Hepatocyte (in vitro differentiated cells): ENCODE data around the gene CFH. TPM values are rescaled to one million over a fixed set of nuclear protein-coding genes. Genes with fewer than 3 reads are reported as not detected.

ENCODE experiments used
- DNase-seq: peaks from one replicate; pipeline ENCODE4 v3.0.0-alpha.2; 2016; ENCODE audit warnings: low spot score
- H2AFZ ChIP-seq: fragments of 200-600 bp; sonication (generic); 2 replicates; pipeline ENCODE4 v1.6.0; 2016; ENCODE audit warnings: antibody characterized with exemption, mild to moderate bottlenecking
- H3K27ac ChIP-seq: fragments of 200-600 bp; sonication (generic); 2 replicates; pipeline ENCODE4 v1.5.1; 2016; ENCODE audit warnings: mild to moderate bottlenecking
- H3K27me3 ChIP-seq: fragments of 200-600 bp; sonication (generic); 2 replicates; pipeline ENCODE4 v1.6.1; 2016
- H3K36me3 ChIP-seq: fragments of 200-600 bp; sonication (generic); replicated peaks from 2 replicates; pipeline ENCODE4 v1.5.1; 2016; ENCODE audit warnings: low read depth; ENCODE audit not compliant: insufficient read depth
- H3K4me1 ChIP-seq: fragments of 200-600 bp; sonication (generic); 2 replicates; pipeline ENCODE4 v1.5.1; 2016; ENCODE audit warnings: mild to moderate bottlenecking, moderate library complexity; ENCODE audit not compliant: insufficient read depth
- H3K4me2 ChIP-seq: fragments of 200-600 bp; sonication (generic); 2 replicates; pipeline ENCODE4 v1.6.0; 2016
- H3K4me3 ChIP-seq: fragments of 200-600 bp; sonication (generic); 2 replicates; pipeline ENCODE4 v1.5.1; 2016; ENCODE audit warnings: mild to moderate bottlenecking
- H3K79me2 ChIP-seq: fragments of 200-600 bp; sonication (generic); 2 replicates; pipeline ENCODE4 v1.6.0; 2017; ENCODE audit warnings: mild to moderate bottlenecking
- H3K9me2 ChIP-seq: fragments of 200-600 bp; sonication (generic); replicated peaks from 2 replicates; pipeline ENCODE4 v1.6.0; 2017; ENCODE audit warnings: mild to moderate bottlenecking; ENCODE audit not compliant: insufficient read depth
- H3K9me3 ChIP-seq: fragments of 200-600 bp; sonication (generic); 2 replicates; pipeline ENCODE4 v1.5.1; 2016; ENCODE audit warnings: low read depth, mild to moderate bottlenecking
- H4K20me1 ChIP-seq: fragments of 200-600 bp; sonication (generic); 2 replicates; pipeline ENCODE4 v1.6.0; 2016; ENCODE audit warnings: mild to moderate bottlenecking; ENCODE audit not compliant: insufficient read depth, poor library complexity, severe bottlenecking
- CTCF ChIP-seq: fragments of 200-600 bp; sonication (generic); IDR thresholded peaks from 2 replicates; pipeline ENCODE4 v1.5.1; 2016; ENCODE audit warnings: antibody characterized with exemption, mild to moderate bottlenecking; ENCODE audit not compliant: poor library complexity
- EZH2 ChIP-seq: fragments of 200-600 bp; sonication (generic); IDR thresholded peaks from 2 replicates; pipeline ENCODE4 v1.6.1; 2016; ENCODE audit warnings: antibody characterized with exemption, mild to moderate bottlenecking, borderline replicate concordance
- EZH2phosphoT487 ChIP-seq: fragments of 200-600 bp; sonication (generic); IDR thresholded peaks from one replicate; pipeline ENCODE4 v1.6.1; 2018; ENCODE audit warnings: antibody characterized with exemption, mild to moderate bottlenecking, low read depth, moderate library complexity; ENCODE audit not compliant: unreplicated experiment, severe bottlenecking
- WGBS: methylation state at CpG from one replicate; pipeline ENCODE4 v1.1.6; 2016; ENCODE audit warnings: low lambda C conversion rate; ENCODE audit errors: missing lambda C conversion rate; 5-methylcytosine and 5-hydroxymethylcytosine counted together
- polyA plus RNA-seq: library from polyadenylated mRNA; unstranded; fragments of >200 nt; fragmentation: Nextera tagmentation; extraction: Ambion mirVana; gene quantifications from 2 replicates; pipeline ENCODE4 v1.2.1, GENCODE V29; 2016
- total RNA-seq: library from RNA; depleted of rRNA; stranded (reverse); fragments of >200 nt; gene quantifications from 2 replicates; pipeline ENCODE4 v1.2.3, GENCODE V29; 2014

The CFH gene
- total and polyA plus RNA-seq, 2 experiments from 2014 or later, result 63.2 to 138 TPM

GRCh38 chr1:196674908-196675307 is 23.1 kb downstream of the CFH start:
- no peak overlapping the region for H3K4me3 ChIP-seq
- no peaks in the 10 kb centered on the region for H3K36me3 ChIP-seq
- no peaks in the 10 kb centered on the region for H3K9me2 ChIP-seq
- H3K4me1 ChIP-seq, result no peaks in the 10 kb centered on the region
- TF ChIP-seq EZH2phosphoT487 (no peak), CTCF (no peak), EZH2 (no peak)
- no peaks in the 10 kb centered on the region for H3K79me2 ChIP-seq
- H3K27me3 ChIP-seq, result no peaks in the 10 kb centered on the region
- H3K27ac ChIP-seq, result no peak overlapping the region
- no peak overlapping the region for H2AFZ ChIP-seq
- no peaks in the 10 kb centered on the region for H4K20me1 ChIP-seq
- no peak for DNase-seq
- no peaks in the 10 kb centered on the region for H3K9me3 ChIP-seq
- no peak overlapping the region for H3K4me2 ChIP-seq

- Histone ChIP-seq H3K9me2 (no peaks in the 10 kb centered on the region), H3K4me1 (no peaks in the 10 kb centered on the region), H2AFZ (no peak overlapping the region), H3K9me3 (no peaks in the 10 kb centered on the region), H3K27me3 (no peaks in the 10 kb centered on the region), H3K4me3 (no peak overlapping the region), H3K79me2 (no peaks in the 10 kb centered on the region), H3K36me3 (no peaks in the 10 kb centered on the region), H3K27ac (no peak overlapping the region), H4K20me1 (no peaks in the 10 kb centered on the region), H3K4me2 (no peak overlapping the region)
- no peak for DNase-seq
- 69% methylated on average over 2 of the region's 2 CpGs for WGBS
- TF ChIP-seq EZH2phosphoT487, result no peak
- TF ChIP-seq CTCF, result no peak
- no peak for TF ChIP-seq EZH2
Measured at GRCh38 chr1:196677781-196678509, 26.1 kb downstream of the CFH start.

- WGBS, result 63% methylated on average over 3 of the region's 3 CpGs
Measured at GRCh38 chr1:196678510-196678884, 26.7 kb downstream of the CFH start.

More at GRCh38 chr1:196678510-196678884, 26.7 kb downstream of the CFH start:
- Histone ChIP-seq H4K20me1 (no peaks in the 10 kb centered on the region), H3K4me2 (no peak overlapping the region), H2AFZ (no peak overlapping the region), H3K79me2 (no peaks in the 10 kb centered on the region), H3K36me3 (no peaks in the 10 kb centered on the region), H3K27ac (no peak overlapping the region), H3K4me3 (no peak overlapping the region), H3K9me2 (no peaks in the 10 kb centered on the region), H3K4me1 (no peaks in the 10 kb centered on the region), H3K27me3 (no peaks in the 10 kb centered on the region), H3K9me3 (no peaks in the 10 kb centered on the region)
- TF ChIP-seq EZH2 (no peak), EZH2phosphoT487 (no peak), CTCF (no peak)
- no peak for DNase-seq
